Measurements from ENCODE around the gene HTR3C.

Gene HTR3C

DNA sequence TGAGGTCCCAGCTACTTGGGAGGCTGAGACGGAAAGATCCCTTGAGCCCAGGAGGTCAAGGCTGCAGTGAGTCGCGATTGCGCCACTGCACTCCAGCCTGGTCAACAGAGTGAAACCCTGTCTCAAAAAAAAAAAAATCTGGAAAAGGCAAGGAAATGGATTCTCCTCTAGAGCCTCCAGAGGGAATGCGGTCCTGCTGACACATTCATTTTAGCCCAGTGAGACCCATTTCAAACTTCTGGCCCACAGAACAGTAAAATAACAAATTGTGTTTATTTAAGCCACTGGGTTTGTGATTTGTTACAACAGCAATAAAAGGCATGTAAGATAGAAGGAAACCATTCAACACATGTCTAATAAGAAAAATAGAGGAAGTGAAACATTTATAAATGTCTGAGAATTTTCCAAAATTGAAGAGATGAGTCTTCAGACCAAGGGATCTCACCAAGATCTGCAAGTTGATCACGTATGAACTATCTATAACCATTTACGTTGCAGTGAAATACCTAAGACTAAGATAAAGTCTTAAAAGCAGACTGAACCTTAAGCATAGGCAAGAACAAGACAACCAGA lies 44.0 kb downstream of the HTR3C start, which contains the start of gene HTR3E:
Gene HTR3E, plus strand, starts transcription at position 254 of the 573 bp plus-strand sequence. CDS start 466 bp downstream, outside the sequence.
- DNase-seq, result no peak

DNA sequence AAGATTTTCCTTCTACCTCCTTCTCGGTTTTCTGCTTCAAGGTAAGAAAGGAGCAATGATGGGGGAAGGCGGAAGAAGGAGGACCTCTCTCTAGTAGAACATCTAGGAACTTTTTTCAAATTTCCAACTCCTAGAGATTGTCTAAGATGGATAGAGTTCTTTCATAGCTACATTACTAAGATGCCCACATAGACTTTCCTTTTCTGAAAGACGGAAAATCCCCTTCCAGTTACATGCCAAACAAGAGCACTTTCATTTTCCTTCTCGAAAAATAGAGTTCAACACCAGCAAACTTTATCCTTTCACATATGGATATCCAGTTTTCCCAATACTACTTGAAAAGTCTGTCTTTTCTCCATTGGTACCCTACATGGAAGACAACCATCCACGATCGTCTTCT lies 44.7 kb downstream of the HTR3C start:
- DNase-seq, result no peak

DNA sequence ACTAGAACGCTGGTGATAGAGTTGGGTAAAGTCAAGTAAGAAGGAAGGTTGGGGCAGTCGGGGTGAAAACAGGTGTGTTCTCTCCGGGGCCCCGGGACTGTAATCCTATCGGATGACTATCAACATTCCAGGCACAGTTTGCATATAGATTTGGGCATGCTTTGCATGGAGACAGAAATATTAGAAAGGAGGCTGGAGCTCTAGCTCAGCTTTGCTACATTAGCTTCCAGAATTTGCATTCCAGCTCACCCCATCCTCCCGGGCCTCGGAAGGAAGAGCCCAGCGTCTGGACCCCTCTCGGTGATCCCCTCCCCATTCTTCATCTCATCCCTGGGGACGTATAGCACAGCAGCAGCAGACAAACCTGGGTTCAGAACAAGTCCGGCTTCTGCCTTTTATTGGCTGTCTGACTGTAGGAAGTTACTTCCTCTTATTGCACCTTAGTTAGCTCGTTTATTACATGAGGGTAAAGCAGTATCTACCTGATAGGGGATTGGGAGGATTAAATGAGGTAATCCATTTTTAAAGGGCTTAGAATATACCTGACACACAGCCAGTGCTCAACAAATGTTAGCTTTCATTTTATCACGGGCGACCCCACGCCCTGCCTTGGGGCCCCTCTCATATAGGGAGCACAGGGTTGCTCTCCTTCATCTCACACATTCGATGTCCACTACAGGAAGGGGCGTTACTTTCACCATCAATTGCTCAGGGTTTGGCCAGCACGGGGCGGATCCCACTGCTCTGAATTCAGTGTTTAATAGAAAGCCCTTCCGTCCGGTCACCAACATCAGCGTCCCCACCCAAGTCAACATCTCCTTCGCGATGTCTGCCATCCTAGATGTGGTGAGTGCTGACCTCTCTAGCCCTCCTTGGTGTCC lies 47.2 kb downstream of the HTR3C start:
- DNase-seq, result no peak

Data from activated T-cell treated with anti-CD3 and anti-CD28 coated beads, Interleukin-2, amount 50 U/mL, for 48 hours (primary cell).